Gastroesophageal sphincter (tissue), 2 donors: ENCODE data around the gene PSMF1.

Experiments
- EP300 ChIP-seq: sonication (generic); formaldehyde crosslinking; IDR thresholded peaks from one replicate; pipeline ENCODE4 v1.6.1; 2017; ENCODE audit warnings: antibody characterized with exemption, mild to moderate bottlenecking
- POLR2A ChIP-seq, 2 donors: fragments of 450-650 bp; IDR thresholded peaks; one replicate each; pipeline ENCODE4 v1.6.1; 2017; ENCODE audit warnings: antibody characterized with exemption in 2 of 2, mild to moderate bottlenecking in 2 of 2, moderate library complexity in 1 of 2

DNA sequence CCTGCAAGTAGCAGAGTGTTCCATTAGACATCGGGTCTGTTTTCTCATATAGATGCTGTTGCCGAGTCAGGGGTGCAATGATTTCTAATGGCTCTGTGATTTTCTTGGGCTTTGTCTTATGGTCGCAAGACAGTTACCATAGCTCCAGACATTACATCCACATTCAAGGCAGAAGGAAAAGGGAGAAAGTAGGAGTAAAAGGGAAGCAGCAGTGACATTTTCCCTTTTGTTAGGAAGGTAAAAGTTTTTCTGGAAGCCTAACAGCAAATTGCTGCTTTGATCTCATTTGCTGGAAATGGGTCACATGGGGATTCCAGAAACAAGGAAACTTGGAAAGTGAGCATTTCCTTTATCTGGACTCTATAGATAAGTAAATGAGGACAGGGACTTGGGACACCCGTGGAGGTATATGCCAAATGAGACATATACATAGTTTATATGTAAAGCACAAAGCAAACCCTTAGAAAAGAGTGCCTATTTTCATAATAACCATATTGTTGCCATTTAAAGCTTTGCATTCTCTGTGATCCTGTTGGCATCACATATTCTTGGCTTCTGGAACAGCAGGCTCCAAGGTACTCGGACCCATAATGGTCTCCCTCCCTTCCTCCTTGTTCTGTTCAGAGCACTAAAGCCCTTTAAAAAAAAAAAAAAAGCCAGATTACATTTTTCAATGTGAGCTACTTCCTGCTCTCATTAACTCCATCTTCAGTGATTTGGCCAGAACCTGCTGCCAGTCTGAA lies 84.5 kb downstream of the PSMF1 start, which contains the start of gene C20orf202:
- TF ChIP-seq EP300: no peak
- no peak for TF ChIP-seq POLR2A (IDR thresholded peaks at IDR 0.05)
